SKM-1 (cell line): ENCODE data around the gene CDH13.

Source experiments
- DNase-seq: peaks from one replicate; lab custom pipeline; 2025; ENCODE audit not compliant: unreplicated experiment; lab: John Stamatoyannopoulos, UW

The CDH13 gene

DNA sequence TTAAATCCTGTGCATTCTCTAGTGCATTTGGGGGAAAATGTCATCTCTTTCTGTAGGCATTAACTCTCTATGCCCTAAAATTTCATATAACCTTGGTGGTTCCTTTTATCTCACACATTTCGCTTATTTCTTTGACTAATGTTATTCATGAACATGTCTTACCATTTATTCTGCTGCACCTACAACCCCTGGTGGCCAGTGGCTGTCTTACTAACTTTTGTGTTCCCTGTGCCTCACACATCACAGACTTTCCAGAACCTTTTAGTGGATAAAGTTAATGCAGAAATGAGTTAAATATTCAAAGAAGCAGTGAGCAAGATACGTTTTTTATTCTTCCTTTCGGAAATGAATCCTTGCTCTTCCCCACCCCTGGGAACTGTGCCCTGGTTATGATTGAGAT lies 111.9 kb downstream of the CDH13 start:
- DNase-seq, result no peak

DNA sequence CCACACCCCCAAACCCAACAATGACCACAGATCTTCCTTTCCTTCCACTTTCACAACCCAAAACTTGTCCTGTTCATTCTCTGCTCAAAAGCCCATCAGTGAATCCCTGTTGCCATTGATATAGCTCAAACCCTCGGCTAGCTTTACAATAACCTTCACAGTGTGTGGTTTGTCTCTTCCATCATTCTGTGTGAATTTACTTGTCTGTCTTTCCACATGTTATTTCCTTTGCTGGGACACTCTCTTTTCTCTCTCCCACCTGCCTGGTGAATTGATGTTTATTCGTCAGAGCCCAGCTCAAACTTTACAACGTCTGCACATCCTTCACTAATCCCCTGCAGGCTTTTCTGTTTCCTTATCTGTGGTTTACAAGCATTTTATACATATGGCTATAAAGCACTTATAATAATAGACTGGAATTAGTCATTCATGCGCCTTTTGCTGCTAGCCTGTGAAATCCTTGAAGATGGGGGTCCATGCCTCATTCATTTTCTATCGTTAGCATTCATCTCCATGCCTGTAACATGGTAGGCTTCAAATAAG lies 114.4 kb downstream of the CDH13 start:
- DNase-seq, result no peak

DNA sequence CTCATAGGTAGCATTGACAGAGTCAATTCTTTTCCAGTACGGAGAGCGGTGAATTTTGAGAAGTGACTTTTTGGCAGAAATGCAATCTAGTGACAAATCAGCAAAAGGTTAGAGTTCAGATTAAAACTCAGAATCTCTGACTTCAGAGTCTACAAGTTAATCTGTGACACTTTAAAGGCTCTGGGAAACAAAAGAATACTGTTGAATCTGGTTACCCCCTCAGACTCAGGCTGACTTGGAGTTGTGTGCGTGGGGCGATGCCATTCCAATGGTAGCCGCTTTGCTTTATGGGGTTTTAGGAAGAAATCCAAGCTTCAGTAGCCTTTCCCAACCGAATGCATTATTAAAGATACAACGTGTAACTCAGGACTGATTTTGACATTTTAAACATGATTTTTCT lies 118.2 kb downstream of the CDH13 start:
- DNase-seq, result no peak

DNA sequence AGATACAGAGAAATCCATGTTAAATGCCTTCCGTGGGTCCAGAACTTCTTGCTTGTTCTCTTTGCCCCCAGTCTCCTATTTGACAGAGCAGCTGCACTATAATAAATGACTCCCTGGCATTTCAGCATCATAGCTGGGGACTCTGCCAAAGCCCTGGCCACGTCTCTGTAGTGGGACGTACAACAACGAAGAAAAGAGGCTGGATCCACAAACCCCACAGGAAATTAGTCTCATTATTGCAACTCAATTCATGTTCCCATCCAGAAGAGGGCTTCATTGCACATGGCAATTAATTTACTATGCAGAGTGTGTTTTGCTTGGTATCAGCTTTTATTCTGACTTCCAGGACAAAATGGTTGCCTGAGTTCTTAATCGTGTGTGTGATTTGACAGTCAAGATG lies 121.3 kb downstream of the CDH13 start:
- DNase-seq, result no peak

DNA sequence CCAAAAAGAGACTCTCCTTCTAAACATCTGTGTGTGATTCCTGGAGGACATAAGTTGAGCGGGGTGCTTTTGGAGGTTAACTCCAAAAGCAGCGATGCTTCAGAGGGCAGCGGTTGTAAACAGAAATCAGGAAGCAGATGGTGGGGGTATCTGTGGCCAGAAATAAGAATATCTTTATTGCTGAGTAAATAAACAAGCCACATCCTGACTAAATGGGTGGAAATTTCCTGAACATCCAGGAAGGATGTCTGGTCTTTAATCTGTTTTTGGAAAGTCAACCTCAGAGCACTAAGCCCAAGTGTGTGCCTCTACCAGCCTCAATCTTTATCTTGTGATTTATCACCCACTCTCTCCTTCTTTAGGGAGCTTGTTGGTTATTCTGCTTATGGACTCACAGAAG lies 123.3 kb downstream of the CDH13 start:
- no peak for DNase-seq

DNA sequence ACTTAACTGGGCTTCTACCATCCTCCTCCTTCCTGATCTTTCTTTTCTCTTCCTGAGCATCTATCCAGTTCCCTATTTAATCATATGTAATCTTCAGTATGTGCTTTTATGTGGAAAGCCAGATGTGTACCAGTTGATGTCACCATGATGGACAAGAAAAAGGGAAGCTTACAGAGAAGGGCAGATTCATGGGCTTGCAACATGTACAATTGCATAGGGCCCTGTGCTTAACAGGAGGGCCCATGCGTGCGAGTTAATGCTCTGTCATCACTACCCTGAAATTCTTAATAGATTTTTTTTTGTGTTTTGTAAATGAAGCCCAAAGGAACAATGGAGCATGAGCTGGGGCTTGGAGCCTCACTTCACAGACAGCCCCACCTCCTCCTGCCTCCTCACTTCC lies 124.3 kb downstream of the CDH13 start:
- no peak for DNase-seq

DNA sequence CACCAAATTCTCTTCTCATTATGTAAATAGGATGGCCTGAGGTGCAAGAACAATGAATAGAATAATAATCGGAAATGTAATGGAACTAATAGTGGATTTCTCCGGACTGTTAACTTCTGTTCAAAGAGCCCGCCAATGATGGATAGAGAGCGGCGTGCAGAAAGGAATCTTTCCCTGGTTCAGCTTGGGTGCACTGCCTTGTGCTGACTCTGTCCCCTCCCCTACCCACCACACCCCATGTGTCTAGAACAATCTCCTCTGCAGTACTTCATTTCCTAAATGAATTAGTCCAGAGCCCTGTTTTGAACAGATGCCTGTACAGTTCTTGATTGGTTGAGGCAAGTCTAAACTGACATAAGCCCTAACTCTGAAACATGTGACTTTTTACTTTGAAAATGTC lies 125.4 kb downstream of the CDH13 start:
- DNase-seq, result no peak

DNA sequence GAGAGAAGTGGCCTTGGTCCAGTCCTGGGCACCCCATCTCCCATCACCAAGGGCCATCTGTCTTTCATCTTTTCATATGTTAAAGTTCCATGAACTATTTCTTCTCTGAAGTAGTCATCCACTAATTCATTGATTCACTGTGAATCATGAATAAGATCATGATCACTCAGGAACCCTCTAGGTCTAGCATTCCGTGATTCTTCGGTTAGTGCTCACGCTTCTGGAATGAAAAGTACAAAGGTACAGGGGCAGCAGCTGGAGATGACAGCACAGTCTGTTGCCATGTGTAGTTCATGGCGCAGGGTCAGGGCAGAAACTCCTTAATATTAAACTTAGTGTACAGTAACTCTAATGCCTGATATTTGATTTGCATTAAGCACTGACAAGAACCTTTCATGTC lies 127.1 kb downstream of the CDH13 start:
- DNase-seq, result no peak

DNA sequence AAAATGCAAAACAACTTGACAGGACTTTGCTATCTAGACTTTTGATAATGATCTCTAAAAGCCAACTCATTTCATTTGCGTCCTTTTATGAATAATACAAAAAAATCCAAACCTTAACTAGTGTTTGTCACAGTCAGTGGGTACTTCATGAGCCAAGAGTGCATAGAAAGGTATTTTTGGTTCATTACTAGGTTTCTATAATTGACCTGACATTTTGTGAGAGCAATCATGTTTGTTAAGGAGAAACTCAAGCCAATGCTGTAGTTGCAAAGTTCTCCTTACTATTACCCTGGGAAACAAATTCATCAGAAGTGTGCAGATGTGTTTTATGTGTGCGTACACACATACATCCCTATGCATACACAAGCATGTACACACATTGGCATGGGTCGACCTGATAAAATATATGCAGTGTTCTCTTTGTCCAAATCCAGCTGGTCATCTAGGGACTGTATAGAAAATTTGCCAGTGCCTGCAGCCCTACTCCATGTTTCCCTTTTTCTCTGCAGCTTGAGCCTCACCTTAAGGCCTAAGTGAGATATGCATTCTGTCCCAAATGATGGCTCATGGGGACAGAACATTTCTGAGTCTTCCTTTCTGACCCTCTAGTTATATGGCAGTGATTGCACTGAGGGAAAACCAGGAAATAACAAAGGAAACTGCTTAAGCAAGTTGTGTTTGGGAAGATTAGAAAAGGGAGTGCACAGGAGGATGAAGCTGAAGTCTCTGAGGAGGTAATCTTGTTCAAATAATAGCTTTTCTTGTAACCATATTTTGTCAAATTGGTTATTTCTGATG lies 128.1 kb downstream of the CDH13 start:
- DNase-seq, result no peak

DNA sequence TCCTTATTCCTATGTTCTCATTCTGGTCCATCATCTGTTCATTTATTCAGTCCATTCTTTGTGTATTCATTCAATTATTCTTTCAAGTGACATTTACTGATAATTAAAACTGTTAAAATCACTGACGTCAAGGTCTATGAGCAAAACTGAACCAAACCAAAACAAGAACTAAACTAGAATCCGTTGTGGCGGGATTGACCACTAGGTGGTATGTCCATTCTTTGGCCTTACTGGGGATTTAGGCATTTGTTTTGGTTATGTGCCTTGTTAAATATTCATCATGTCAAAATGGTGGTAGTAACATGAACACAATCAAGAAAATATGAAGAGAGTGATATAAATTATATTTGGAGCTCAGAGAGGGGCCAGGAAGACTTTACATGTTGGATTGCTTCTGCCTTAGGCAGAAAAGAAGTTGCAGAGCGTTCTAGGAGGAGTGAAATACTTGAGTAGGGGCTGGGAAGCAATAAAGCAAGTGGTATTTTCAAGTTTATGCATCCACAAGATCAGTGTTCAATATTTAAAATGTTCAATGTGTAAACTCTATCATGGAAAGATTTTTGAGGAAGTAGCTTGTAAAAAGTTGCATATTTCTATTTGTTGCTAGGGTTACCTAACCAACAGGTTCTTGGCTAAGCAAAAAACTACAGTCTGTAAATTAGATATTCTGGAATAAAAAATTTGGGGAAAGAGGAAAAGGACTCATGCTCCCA lies 129.0 kb downstream of the CDH13 start:
- no peak for DNase-seq

DNA sequence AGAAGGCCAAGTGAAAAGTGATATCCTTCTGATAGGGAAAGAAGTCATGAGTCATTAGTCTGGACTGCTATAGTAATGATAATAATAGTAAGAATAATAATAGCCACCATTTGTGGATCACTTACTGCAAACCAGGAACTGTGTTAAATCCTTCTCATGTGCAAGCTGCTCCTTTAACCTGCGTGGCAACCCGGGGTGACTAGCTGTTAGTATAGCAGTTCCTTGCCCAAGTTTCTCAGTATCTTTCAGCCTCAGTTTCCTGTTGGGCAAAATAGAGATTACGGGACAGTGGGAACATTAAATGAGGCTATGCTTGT lies 129.5 kb downstream of the CDH13 start:
- no peak for DNase-seq

DNA sequence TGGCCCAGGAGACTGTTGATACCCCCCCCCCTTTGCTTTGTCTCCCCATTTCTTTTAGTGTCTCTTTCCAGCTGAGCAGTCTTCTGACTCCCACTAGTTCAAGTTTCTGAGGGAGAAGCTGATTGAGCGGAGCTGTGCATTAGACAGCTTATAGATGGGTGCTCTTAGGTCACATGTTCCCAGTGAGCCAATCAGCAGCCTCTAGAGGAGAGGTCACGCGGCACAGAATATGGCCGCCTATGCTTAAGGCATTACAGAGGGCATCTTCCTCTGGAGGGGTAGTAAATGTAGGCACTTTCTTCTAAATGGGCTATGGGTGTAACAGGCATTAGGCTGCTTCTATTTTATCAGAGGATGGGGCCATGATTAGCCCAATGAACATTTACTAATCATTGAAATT lies 131.6 kb downstream of the CDH13 start:
- no peak for DNase-seq

DNA sequence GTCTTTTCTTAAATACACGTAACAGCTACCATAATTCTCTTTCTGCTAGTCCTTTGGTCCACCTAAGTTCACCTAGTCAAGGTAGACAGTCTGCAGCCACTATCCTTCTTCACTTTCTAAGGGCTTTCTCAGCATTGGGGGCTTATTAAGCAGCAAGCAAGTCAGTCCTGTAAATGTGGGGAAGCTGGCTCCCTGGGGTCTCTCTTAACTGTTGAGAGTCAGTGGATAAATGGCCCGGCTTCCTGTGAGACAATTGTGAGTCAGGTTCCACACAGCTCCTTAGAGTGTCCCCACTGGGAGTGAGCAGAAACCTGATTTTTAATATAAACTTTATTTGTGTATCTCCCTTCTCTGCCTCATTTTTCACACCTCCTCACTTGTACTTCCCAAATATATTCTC lies 132.1 kb downstream of the CDH13 start:
- DNase-seq, result no peak

DNA sequence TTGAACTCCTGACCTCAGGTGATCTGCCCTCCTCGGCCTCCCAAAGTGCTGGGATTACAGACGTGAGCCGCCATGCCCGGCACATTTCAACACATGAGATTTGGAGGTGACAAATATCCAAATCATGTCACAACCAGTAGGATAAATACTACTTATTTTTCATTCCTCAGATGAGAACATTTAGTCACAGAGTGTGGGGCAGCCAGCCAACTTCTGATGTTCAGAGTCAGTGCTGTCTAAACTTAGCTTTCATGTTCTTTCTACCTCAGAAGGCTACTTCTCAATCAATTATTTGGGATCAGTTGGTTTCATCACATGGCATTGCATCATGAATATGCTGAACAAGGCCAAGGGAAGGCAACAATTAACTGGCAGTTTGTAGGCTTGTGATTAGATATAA lies 134.5 kb downstream of the CDH13 start:
- DNase-seq, result no peak

DNA sequence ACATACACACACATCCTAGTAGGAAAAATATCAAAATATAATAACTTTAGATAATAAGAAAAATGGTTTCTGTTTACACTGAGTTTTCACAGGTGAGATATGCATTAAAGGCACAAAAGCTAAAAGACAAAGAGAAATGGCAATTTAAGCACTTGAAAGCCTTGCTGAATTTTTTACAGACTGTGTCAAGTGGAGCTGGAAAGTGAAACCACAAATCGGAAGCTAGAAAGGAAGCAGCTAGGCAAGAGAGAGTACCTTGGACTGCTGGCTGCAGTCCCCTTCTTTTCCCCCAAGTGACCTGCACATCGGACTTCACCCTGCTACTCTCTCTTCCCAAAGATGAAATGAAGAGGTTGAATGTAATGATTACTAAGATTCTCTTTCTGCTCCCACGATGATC lies 135.1 kb downstream of the CDH13 start:
- DNase-seq, result no peak

DNA sequence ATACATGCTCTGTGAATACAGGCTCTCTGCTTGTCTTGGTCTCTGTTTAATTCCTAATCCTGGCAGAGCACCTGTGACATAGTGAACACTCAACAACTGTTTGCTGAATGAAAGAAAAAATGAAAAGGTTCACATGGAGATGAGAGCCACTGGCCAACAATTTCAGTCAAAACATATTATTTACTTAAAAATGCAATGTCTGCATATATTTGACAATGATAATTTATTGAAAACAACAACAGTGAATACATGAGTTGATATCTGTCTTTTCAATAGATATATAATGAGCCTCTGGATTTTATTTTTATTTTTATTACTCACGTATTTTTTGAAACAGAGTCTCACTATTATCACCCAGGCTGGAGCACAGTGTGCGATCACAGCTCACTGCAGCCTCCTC lies 136.6 kb downstream of the CDH13 start:
- no peak for DNase-seq

DNA sequence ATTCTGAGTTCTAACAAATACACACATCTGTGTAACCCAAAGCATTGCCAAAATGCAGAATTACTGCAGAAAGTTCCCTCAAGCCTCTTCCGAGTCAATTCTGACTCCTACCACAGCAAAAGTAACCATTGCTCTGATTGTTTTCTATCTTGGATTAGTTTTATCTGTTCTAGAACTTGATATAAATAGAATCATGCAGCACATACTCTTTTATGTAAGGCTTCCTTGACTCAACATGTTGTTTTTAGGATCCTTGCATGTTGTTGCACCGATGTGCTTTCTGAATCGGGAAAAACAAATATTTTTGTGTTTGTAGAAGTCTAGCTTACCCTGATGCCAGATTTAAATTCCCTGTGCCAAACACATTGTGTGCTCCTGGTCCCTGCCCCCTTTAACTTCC lies 140.4 kb downstream of the CDH13 start:
- no peak for DNase-seq

DNA sequence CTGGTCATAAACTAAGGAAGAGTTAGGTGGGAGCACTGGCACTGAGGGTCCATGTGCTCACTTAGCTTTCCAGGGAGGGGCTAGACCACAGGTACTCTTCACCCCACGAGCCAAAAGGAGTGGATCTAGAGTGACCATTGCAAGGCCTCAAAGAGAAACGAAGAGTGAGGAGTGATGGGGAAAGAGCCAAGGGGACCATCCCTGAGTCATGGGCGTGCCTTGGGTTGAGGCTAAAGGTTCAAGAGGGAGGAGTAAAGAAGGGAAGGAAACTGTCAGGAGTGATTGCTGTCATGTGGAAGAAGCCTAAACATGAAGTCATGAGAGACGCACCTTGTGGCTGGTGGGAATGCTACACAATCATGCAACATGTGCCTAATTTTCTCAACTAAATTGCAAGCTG lies 141.0 kb downstream of the CDH13 start:
- DNase-seq, result no peak

DNA sequence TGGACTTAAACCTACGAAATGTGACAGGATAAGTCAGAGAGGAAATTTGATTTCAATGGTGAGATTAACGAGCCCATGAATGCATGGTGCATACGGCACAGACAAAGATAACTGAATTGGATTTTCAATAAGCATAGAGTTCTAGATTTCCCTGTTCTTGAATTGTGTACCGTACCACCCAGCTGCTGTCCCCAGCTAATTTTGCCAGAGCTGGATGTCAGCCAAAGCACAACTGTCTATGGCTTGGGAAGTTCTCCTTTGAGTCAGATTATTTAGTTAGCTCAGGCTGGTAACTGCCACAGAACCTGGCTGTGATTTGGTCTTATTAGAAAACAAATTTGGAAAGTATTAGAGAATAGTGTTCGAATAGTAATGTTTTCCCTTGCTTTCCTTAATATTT lies 143.1 kb downstream of the CDH13 start:
- DNase-seq, result no peak

DNA sequence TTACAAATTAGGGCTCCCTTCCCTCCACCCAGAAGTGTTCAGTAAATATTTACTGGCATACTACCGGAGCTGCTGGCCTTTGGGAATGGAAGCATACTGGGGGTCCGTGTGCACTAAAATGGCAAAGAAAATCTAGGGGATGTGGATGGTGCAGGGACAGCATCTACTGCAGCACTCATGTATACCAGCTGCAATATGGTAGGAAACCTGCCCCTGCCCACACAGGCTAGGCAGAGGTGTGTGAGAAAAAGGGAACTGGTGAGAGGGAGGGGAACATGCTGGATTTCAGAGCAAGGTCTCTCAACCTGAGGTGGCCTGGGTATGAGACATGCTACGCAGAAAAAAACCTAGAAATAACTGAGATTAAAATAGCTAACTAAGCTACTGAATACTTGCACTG lies 145.4 kb downstream of the CDH13 start:
- DNase-seq, result no peak

DNA sequence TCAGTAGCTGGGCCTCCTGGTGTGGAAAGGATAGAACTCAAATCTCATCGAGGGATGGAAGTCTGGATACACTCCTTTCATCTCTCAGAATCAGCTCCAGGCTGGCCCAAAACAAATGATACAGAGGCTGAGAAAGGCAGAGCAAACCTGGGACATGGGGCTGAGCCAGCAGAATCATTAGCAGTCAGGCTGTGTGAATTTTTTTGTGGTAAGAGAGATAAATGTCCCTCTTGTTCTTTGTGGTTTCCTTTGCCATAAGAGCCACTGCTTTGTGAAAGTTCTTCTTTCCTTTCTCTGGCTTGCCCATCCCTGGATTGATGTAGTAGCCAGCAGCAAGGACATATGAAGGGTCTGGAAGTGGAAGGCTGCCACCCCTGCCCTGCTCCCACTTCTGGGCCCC lies 146.2 kb downstream of the CDH13 start:
- DNase-seq, result no peak

DNA sequence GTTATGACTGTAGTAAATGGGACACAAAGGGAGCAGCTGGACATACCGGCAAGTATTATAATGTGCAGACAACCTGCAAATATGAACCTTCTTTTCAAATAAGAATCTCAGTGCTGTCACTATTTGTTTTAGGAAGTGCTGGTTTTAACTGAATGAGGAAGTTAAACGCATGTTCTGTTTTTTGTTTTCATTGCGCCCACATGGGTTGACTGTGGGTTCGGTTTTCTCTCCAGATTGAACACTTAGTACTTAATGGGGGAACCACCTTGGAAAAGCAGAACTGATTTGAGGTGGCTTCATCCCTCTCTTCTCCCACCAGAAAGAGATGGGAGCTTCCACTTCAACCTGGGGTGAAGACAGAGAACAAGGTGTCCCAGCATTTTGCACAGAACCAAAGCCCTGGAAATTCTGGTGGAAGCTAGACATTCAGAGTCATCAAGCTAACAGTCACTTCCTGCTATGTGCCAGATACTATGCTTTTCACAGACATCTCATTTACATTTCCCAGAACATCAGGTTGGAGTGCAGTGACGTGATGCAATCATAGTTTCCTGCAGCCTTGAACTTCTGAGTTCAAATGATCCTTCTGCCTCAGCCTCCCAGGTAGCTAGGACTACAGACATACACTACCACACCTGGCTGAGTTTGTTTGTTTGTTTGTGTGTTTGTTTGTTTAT lies 149.8 kb downstream of the CDH13 start:
- no peak for DNase-seq
